Measurements from ENCODE around the gene PLBD2. TPM values are rescaled to one million over a fixed set of nuclear protein-coding genes. Genes with fewer than 3 reads are reported as not detected.

Gene PLBD2
- total and polyA plus RNA-seq, 4 donors, result 12.1 to 31.2 (median 19.6) TPM

GRCh38 chr12:113390064-113391043 lies 32.0 kb downstream of the PLBD2 start:
- Histone ChIP-seq H3K27ac (ENCODE audit: low read depth in 1 of 2, low read length in 2 of 2) (no peak overlapping the region), H3K9ac (ENCODE audit: low read depth in 1 of 2, low read length in 2 of 2) (no peak overlapping the region), H3K4me1 (ENCODE audit: control insufficient read depth in 4 of 4, insufficient read depth in 4 of 4, low read length in 3 of 4) (peaks cover 0 to 2% (median 0%) of the 10 kb centered on the region in 4 donors), H3K27me3 (ENCODE audit: control insufficient read depth in 4 of 4, insufficient read depth in 4 of 4, low read length in 3 of 4) (no peaks in the 10 kb centered on the region), H3K4me3 (ENCODE audit: low read depth in 1 of 3, low read length in 3 of 3) (no peak overlapping the region), H3K9me3 (ENCODE audit: control insufficient read depth in 4 of 4, low read length in 3 of 4) (no peaks in the 10 kb centered on the region), H3K36me3 (ENCODE audit: control insufficient read depth in 4 of 4, insufficient read depth in 3 of 4, low read depth in 1 of 4, low read length in 3 of 4) (peaks cover 2 to 34% (median 12%) of the 10 kb centered on the region in 4 donors)
- no peak for TF ChIP-seq GABPA (IDR thresholded peaks at IDR 0.05 in 1 of 2, conservative IDR thresholded peaks at IDR 0.05 in 1 of 2)
- 95% methylated on average over 6 of the region's 6 CpGs for WGBS
- DNase-seq (ENCODE audit: low spot score), result no peak

- Histone ChIP-seq H3K27ac (ENCODE audit: low read depth in 1 of 2, low read length in 2 of 2) (no peak overlapping the region), H3K4me1 (ENCODE audit: control insufficient read depth in 4 of 4, insufficient read depth in 4 of 4, low read length in 3 of 4) (peaks cover 0 to 2% (median 0%) of the 10 kb centered on the region in 4 donors), H3K36me3 (ENCODE audit: control insufficient read depth in 4 of 4, insufficient read depth in 3 of 4, low read depth in 1 of 4, low read length in 3 of 4) (peaks cover 2 to 39% (median 16%) of the 10 kb centered on the region in 4 donors), H3K9ac (ENCODE audit: low read depth in 1 of 2, low read length in 2 of 2) (no peak overlapping the region), H3K9me3 (ENCODE audit: control insufficient read depth in 4 of 4, low read length in 3 of 4) (no peaks in the 10 kb centered on the region), H3K4me3 (ENCODE audit: low read depth in 1 of 3, low read length in 3 of 3) (no peak overlapping the region), H3K27me3 (ENCODE audit: control insufficient read depth in 4 of 4, insufficient read depth in 4 of 4, low read length in 3 of 4) (no peaks in the 10 kb centered on the region)
- 87% methylated on average over 3 of the region's 3 CpGs for WGBS
- DNase-seq (ENCODE audit: low spot score), result no peak
- TF ChIP-seq EGR1 (IDR thresholded peaks at IDR 0.05; ENCODE audit: low read depth in 2 of 2), result peak in 1 of 2 donors; percentile 4
- TF ChIP-seq GABPA (IDR thresholded peaks at IDR 0.05 in 1 of 2, conservative IDR thresholded peaks at IDR 0.05 in 1 of 2), result no peak
- TF ChIP-seq CTCF (IDR thresholded peaks at IDR 0.05; ENCODE audit: low read depth, low read length, missing input control), result no peak
- TF ChIP-seq, protein P1, sequence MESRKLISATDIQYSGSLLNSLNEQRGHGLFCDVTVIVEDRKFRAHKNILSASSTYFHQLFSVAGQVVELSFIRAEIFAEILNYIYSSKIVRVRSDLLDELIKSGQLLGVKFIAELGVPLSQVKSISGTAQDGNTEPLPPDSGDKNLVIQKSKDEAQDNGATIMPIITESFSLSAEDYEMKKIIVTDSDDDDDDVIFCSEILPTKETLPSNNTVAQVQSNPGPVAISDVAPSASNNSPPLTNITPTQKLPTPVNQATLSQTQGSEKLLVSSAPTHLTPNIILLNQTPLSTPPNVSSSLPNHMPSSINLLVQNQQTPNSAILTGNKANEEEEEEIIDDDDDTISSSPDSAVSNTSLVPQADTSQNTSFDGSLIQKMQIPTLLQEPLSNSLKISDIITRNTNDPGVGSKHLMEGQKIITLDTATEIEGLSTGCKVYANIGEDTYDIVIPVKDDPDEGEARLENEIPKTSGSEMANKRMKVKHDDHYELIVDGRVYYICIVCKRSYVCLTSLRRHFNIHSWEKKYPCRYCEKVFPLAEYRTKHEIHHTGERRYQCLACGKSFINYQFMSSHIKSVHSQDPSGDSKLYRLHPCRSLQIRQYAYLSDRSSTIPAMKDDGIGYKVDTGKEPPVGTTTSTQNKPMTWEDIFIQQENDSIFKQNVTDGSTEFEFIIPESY (IDR thresholded peaks at IDR 0.05), result no peak
Measured at GRCh38 chr12:113391145-113391544, 32.8 kb downstream of the PLBD2 start.

- Histone ChIP-seq H3K4me1 (ENCODE audit: control insufficient read depth in 4 of 4, insufficient read depth in 4 of 4, low read length in 3 of 4) (peaks cover 0 to 2% (median 0%) of the 10 kb centered on the region in 4 donors), H3K9me3 (ENCODE audit: control insufficient read depth in 4 of 4, low read length in 3 of 4) (no peaks in the 10 kb centered on the region), H3K36me3 (ENCODE audit: control insufficient read depth in 4 of 4, insufficient read depth in 3 of 4, low read depth in 1 of 4, low read length in 3 of 4) (peaks cover 2 to 42% (median 17%) of the 10 kb centered on the region in 4 donors), H3K4me3 (ENCODE audit: low read depth in 1 of 3, low read length in 3 of 3) (no peak overlapping the region), H3K27me3 (ENCODE audit: control insufficient read depth in 4 of 4, insufficient read depth in 4 of 4, low read length in 3 of 4) (no peaks in the 10 kb centered on the region), H3K27ac (ENCODE audit: low read depth in 1 of 2, low read length in 2 of 2) (peak overlapping the region in 1 of 2 donors; percentile 12), H3K9ac (ENCODE audit: low read depth in 1 of 2, low read length in 2 of 2) (no peak overlapping the region)
- WGBS, result 64% methylated on average over 9 of the region's 9 CpGs
- no peak for DNase-seq (ENCODE audit: low spot score)
- TF ChIP-seq, protein P2, sequence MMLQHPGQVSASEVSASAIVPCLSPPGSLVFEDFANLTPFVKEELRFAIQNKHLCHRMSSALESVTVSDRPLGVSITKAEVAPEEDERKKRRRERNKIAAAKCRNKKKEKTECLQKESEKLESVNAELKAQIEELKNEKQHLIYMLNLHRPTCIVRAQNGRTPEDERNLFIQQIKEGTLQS (IDR thresholded peaks at IDR 0.05), result peak; percentile 5
- TF ChIP-seq SP1 (IDR thresholded peaks at IDR 0.05) (peak; percentile 27), RXRA (IDR thresholded peaks at IDR 0.05) (peak; percentile 44 to 50), FOXA2 (IDR thresholded peaks at IDR 0.05) (no peak), NR2F2 (IDR thresholded peaks at IDR 0.05) (no peak), CTCF (IDR thresholded peaks at IDR 0.05; ENCODE audit: low read depth, low read length, missing input control) (no peak), FOXA1 (IDR thresholded peaks at IDR 0.05) (no peak), JUND (IDR thresholded peaks at IDR 0.05) (peak in 1 of 2 donors; percentile 54), REST (IDR thresholded peaks at IDR 0.05) (no peak)
Measured at GRCh38 chr12:113391650-113392337, 33.4 kb downstream of the PLBD2 start.
